Subcutaneous adipose tissue (tissue), 4 donors: ENCODE results near the gene RASGRF2. TPM values are rescaled to one million over a fixed set of nuclear protein-coding genes. Genes with fewer than 3 reads are reported as not detected.

Experiments used
- total RNA-seq, 4 donors: library from RNA; depleted of rRNA; stranded (reverse); fragments of >200 nt; gene quantifications; one replicate each; pipeline ENCODE4 v1.1.0, GENCODE V29; 2016
- TF ChIP-seq, protein P1 (sequence below): fragments of 450-650 bp; IDR thresholded peaks from one replicate; pipeline ENCODE4 v1.5.1; 2016; ENCODE audit warnings: low read depth, mild to moderate bottlenecking, control low read depth, antibody characterized with exemption, moderate library complexity

RASGRF2 gene
- total RNA-seq, 4 donors from 2014 or later = 6.6 to 34.9 (median 20.2) TPM

DNA sequence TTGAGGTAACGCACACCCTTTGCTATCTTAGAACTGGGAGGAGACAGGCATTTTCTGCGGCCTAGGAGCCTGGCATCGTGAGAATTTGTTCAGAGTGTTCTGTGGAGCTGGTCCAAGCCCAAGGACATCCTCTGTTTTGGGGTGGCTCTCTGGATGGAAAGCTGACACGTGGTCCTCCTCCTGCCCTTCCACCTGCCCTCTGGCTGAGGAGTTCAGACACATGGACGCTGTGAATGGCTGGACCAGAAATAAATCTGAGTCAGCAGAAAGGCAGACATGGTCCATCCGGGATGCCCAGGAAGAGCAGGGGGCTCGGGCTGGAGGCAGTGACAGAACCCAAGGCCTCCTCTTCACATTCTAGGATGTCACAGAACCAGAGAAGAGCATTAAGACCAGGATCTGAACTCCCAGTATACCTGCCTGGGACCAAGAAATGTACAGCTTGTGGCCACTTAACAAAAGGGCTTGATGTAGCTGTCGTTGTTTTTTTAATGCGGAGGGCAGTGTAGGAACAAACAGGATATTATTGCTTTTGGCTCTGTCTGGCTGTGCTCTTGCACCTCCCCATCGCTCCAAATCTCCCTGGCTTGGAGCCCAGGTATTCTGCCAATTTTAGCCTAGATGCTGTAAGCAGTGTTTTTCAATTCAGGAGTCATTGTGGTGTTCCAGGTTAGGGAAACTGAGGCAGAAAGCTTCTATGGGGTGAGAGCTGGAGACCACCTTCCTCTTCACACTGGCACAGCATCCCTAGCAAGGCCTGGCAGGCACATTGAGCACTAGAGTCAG lies 275.3 kb downstream of the RASGRF2 start:
- TF ChIP-seq, protein P1, sequence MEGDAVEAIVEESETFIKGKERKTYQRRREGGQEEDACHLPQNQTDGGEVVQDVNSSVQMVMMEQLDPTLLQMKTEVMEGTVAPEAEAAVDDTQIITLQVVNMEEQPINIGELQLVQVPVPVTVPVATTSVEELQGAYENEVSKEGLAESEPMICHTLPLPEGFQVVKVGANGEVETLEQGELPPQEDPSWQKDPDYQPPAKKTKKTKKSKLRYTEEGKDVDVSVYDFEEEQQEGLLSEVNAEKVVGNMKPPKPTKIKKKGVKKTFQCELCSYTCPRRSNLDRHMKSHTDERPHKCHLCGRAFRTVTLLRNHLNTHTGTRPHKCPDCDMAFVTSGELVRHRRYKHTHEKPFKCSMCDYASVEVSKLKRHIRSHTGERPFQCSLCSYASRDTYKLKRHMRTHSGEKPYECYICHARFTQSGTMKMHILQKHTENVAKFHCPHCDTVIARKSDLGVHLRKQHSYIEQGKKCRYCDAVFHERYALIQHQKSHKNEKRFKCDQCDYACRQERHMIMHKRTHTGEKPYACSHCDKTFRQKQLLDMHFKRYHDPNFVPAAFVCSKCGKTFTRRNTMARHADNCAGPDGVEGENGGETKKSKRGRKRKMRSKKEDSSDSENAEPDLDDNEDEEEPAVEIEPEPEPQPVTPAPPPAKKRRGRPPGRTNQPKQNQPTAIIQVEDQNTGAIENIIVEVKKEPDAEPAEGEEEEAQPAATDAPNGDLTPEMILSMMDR = no peak

DNA sequence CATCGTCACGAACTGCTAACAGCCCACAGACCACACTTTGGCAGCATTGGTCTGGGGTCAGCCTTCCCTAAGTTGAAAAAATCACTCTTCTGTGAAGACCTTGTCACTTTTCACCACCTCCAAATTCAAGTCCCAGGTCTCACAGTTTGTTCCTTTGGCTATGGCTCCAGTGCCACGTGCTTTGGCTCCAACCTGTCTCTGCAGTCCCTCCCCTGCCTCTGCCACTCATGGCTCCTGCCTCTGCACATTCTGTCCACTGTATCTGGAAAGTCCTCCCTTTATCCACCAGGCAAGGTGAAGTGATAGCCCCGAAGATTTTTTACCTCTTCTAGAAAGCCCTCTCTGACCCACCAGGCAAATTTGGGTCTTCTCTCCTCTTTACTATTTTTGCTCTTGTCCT lies 278.3 kb downstream of the RASGRF2 start:
- TF ChIP-seq, protein P1 = no peak

DNA sequence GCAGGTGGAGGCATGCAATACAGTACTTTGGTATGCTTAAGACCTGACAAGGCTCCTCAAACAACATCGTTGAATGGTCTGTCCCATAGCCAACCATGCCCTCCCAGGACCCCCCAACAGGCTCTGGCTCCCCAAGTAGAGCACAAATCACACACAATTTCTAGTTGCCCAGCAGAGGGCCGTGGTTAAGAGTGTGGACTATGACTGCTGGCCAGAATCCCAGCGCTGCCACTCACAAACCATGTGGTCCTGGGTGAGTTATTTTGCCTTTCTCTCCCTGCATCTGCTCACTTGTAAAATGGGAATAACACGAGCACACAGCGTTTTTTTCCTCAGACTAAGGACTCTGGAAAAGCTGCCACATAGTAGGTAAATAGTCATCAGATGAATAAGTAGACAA lies 279.4 kb downstream of the RASGRF2 start:
- TF ChIP-seq, protein P1 = no peak

DNA sequence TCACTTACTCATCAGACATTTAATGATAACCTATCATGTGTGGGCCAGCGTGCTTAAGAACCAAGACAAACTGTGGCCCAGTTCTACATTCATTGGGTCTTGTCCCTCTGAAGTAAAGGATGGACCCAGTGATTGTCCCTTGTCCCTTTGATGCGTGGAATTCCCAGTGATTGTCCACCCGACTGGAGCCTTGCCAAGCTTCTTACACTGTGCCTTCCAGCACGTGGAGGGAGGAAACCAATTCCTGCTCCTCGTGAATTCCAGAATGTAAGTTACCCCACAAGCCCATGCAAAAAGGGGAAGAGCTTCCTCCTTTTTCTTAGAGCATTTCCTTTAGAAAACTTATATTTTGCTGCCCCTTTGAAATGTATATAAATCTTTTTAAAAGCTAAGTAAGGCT lies 280.8 kb downstream of the RASGRF2 start:
- TF ChIP-seq, protein P1 = no peak

DNA sequence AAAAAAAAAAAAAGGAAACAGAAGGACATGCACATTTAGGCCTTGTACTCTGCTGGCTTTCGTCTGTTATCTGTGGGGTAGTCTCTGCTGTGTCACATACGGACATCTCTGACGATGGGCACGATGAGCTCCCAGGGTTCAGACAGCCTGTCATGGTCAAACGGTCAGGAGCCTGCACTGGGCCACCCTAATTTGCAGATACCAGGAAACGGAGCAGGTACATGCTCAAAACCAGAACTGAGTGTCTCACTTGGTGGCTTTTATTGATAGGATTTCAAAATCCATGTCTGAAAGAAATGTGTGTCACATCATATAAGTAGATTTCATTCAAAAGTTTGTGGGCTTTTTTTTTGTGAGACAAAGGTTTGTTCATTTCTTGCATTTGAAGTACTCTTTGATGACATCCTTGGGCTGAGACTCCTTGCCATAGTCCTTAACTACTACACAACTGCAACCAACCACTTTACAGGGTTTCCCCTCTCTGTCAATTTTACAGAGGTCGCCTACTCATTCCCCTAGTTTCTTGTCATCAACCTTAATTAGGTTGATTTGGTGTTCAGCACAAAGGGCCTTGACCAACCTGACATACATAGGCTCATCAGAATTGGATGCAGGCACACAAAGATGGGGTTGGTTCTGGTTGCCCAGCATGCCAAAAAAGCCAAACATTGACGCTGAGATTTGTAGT lies 281.9 kb downstream of the RASGRF2 start:
- TF ChIP-seq, protein P1 = no peak

DNA sequence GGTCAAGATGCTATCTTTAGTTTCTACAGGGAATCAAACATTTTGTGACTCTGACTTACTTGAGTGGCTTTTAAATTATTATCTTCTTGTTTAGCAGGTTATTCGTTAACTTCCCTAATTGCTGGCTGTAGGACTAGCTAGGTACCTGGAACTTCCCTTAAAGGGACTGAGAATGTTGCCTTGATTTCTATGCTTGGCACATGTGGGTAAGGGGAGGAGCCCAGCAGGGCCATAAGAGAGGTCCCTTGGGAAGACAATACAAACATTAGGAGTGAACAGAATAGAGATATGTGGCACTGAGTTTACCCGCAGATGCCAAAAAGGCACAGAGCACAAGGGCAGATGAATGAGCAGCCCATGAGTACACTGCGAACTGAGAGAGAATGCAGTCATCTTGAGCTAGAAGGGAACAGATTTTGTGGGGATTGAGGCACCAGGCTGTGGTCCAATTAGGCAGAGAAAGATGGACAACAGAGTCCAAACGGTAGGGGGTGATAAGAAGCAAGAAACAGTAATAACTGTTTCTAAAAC lies 282.8 kb downstream of the RASGRF2 start:
- TF ChIP-seq, protein P1 = no peak

DNA sequence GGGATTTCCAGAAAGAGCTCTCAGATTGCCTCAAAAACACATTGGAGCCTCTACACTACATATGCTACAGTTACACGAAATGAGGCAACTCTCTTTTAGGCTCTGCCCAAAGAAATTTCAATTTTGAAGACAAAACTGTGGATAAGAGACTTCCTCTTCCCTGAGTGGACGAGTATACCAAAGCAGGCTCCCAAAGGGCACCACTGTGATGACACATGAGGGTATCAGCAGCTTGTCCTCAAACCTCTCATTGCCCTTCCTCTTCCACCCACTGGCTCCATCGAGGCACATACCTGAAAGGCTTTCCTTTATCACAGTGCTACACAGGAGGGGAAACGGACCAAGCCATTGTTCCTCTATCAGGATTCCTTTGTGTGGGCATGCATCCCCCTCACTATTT lies 284.3 kb downstream of the RASGRF2 start:
- TF ChIP-seq, protein P1 = no peak
